Measurements from ENCODE around the gene ZNF316.

Gene ZNF316

DNA sequence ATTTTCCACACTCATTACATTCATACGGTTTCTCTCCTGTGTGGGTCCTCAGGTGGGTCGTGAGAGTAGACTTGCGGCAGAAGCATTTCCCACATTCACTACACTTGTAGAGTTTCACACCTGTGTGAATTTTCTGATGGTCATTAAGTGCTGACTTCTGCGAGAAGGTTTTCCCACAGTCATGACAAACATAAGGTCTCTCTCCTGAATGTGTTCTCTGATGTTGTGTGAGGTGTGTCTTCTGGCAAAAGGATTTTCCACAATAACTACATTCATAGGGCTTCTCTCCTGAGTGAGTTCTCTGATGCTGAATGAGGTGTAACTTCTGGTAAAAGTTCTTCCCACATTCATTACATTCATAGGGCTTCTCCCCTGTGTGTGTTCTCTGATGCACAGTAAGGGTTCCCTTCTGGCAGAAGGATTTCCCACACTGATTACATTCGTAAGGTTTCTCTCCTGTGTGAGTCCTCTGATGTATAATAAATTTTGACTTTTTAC, 54.5 kb downstream of the ZNF316 start:
- DNase-seq (ENCODE audit: low spot score): no peak

DNA sequence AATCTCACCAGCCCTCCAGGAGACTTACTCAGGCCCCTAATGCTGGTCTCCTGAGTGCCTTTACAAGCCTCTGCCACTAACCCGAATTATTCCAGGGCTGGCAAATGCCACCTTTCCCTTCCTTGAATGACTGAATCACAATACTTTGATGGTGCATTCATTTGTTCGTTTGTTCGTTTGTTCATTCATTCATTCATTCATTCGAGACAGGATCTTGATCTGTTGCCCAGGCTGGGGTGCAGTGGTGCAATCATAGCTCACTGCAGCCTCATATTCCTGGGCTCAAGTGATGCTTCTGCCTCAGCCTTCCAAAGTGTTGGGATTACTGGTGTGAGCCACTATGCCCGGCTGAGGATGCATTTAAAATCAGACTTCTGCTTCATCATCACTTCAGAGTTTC, 63.7 kb downstream of the ZNF316 start:
- DNase-seq (ENCODE audit: low spot score): no peak

DNA sequence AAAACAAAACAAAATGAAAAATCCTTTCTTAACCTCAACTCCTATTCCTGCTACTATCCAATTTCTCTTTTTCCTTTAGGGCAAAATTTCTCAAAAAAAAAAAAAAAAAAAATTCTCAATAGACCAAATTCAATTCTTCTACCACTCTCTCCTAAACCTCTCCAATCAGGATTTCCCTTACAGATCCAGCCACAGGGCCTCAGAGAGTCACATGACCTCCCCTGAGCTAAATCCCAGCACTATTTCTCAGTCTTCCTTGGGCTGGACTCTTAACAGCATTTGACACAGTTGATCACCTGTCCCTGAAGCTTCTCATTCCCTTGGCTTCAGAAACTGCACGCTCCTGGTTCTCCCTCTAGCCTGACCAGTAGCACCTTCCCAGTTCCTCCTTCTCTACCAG, 64.7 kb downstream of the ZNF316 start:
- no peak for DNase-seq (ENCODE audit: low spot score)
